Fibroblast of lung (primary cell): Measurements from ENCODE around the gene TCF4. TPM values are rescaled to one million over a fixed set of nuclear protein-coding genes. Genes with fewer than 3 reads are reported as not detected.

Experiments
- DNase-seq, 2 donors: peaks; one replicate each; pipeline versions ENCODE4 v3.0.0 to v3.0.0-alpha.2; 2010; ENCODE audit warnings: low read depth in 2 of 2
- H2AFZ ChIP-seq: 2 replicates; pipeline ENCODE4 v1.5.1; 2012; ENCODE audit warnings: low read length, control low read depth, inconsistent platforms
- H3K27ac ChIP-seq: 2 replicates; pipeline ENCODE4 v1.5.1; 2011; ENCODE audit warnings: low read length, control low read depth; ENCODE audit not compliant: insufficient read depth
- H3K27me3 ChIP-seq: 2 replicates; pipeline ENCODE4 v1.5.1; 2011; ENCODE audit warnings: mild to moderate bottlenecking, low read length; ENCODE audit not compliant: control insufficient read depth, insufficient read depth
- H3K36me3 ChIP-seq: 2 replicates; pipeline ENCODE4 v1.5.1; 2011; ENCODE audit warnings: low read length; ENCODE audit not compliant: control insufficient read depth, insufficient read depth
- H3K4me1 ChIP-seq: 2 replicates; pipeline ENCODE4 v1.5.1; 2011; ENCODE audit warnings: low read length; ENCODE audit not compliant: control insufficient read depth, insufficient read depth; ENCODE audit errors: extremely low read depth
- H3K4me2 ChIP-seq: 2 replicates; pipeline ENCODE4 v1.5.1; 2011; ENCODE audit warnings: low read length, control low read depth; ENCODE audit not compliant: insufficient read depth; ENCODE audit errors: extremely low read depth
- H3K4me3 ChIP-seq, 4 experiments: fragments of 200-600 bp in 1 of 4; sonication (generic) in 1 of 4; replicated peaks in 1 of 4; 2 replicates each; pipeline ENCODE4 v1.5.1; 2011 to 2016; ENCODE audit warnings: low read length in 4 of 4, low read depth in 3 of 4, mild to moderate bottlenecking in 3 of 4, control low read depth in 2 of 4, inconsistent platforms in 1 of 4, mixed read lengths in 1 of 4; ENCODE audit not compliant: insufficient read depth in 1 of 4; ENCODE audit errors: control extremely low read depth in 1 of 4
- H3K79me2 ChIP-seq: 2 replicates; pipeline ENCODE4 v1.5.1; 2012; ENCODE audit warnings: mild to moderate bottlenecking, low read length, inconsistent platforms; ENCODE audit not compliant: control insufficient read depth, insufficient read depth
- H3K9ac ChIP-seq: 2 replicates; pipeline ENCODE4 v1.5.1; 2011; ENCODE audit warnings: mild to moderate bottlenecking, low read length, control low read depth; ENCODE audit not compliant: insufficient read depth
- H3K9me3 ChIP-seq: 2 replicates; pipeline ENCODE4 v1.5.1; 2012; ENCODE audit warnings: low read depth, low read length; ENCODE audit not compliant: control insufficient read depth, insufficient read depth
- H4K20me1 ChIP-seq: 2 replicates; pipeline ENCODE4 v1.5.1; 2011; ENCODE audit warnings: low read length; ENCODE audit not compliant: control insufficient read depth, insufficient read depth; ENCODE audit errors: extremely low read depth
- EZH2 ChIP-seq: IDR thresholded peaks from 2 replicates; pipeline ENCODE4 v1.5.1; 2012; ENCODE audit warnings: low read length, control low read depth, mild to moderate bottlenecking; ENCODE audit errors: missing control alignments
- polyA plus RNA-seq, 2 donors: library from polyadenylated mRNA; depleted of rRNA in 1 of 2; stranded (reverse) in 1 of 2; unstranded in 1 of 2; fragments of >200 nt; gene quantifications; 2 replicates each; pipeline ENCODE4 v1.2.1, GENCODE V29; 2011 to 2012; ENCODE audit warnings: missing spikeins in 1 of 2
- total RNA-seq: library from RNA; depleted of rRNA; stranded (reverse); fragments of >200 nt; gene quantifications from 2 replicates; pipeline ENCODE4 v1.2.1, GENCODE V29; 2014
- TF ChIP-seq, protein P1 (sequence below), 2 donors: IDR thresholded peaks in 1 of 2; conservative IDR thresholded peaks in 1 of 2; 1 replicate in 1 of 2; 2 replicates in 1 of 2; pipeline ENCODE4 v1.5.1; 2011 to 2012; ENCODE audit warnings: low read length in 2 of 2, control low read depth in 1 of 2, inconsistent platforms in 1 of 2, low read depth in 1 of 2, mild to moderate bottlenecking in 1 of 2

The TCF4 gene
- total and polyA plus RNA-seq, 2 donors (not counting 1 experiment from before 2014, with no cell fraction given), result 48.9 to 57.6 TPM

- Histone ChIP-seq H3K27ac (no peak overlapping the region), H3K9me3 (no peaks in the 10 kb centered on the region), H3K4me1 (no peaks in the 10 kb centered on the region), H3K27me3 (no peaks in the 10 kb centered on the region), H3K4me2 (peak overlapping the region; percentile 13), H4K20me1 (no peaks in the 10 kb centered on the region), H3K4me3 (no peak overlapping the region), H3K9ac (no peak overlapping the region), H2AFZ (no peak overlapping the region), H3K36me3 (no peaks in the 10 kb centered on the region), H3K79me2 (no peaks in the 10 kb centered on the region)
- TF ChIP-seq, protein P1, sequence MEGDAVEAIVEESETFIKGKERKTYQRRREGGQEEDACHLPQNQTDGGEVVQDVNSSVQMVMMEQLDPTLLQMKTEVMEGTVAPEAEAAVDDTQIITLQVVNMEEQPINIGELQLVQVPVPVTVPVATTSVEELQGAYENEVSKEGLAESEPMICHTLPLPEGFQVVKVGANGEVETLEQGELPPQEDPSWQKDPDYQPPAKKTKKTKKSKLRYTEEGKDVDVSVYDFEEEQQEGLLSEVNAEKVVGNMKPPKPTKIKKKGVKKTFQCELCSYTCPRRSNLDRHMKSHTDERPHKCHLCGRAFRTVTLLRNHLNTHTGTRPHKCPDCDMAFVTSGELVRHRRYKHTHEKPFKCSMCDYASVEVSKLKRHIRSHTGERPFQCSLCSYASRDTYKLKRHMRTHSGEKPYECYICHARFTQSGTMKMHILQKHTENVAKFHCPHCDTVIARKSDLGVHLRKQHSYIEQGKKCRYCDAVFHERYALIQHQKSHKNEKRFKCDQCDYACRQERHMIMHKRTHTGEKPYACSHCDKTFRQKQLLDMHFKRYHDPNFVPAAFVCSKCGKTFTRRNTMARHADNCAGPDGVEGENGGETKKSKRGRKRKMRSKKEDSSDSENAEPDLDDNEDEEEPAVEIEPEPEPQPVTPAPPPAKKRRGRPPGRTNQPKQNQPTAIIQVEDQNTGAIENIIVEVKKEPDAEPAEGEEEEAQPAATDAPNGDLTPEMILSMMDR (conservative IDR thresholded peaks at IDR 0.05 in 1 of 2, IDR thresholded peaks at IDR 0.05 in 1 of 2; ENCODE audit: low read depth in 1 of 2, low read length in 2 of 2), result no peak
- TF ChIP-seq EZH2, result no peak
- DNase-seq, result no peak
These were observed 388.6 kb downstream of the TCF4 start for GRCh38 chr18:55199291-55199963.

- Histone ChIP-seq H3K27me3 (no peaks in the 10 kb centered on the region), H3K9me3 (no peaks in the 10 kb centered on the region), H4K20me1 (no peaks in the 10 kb centered on the region), H3K36me3 (no peaks in the 10 kb centered on the region), H3K27ac (no peak overlapping the region), H3K79me2 (no peaks in the 10 kb centered on the region), H3K4me2 (no peak overlapping the region), H3K4me1 (no peaks in the 10 kb centered on the region), H2AFZ (no peak overlapping the region), H3K4me3 (no peak overlapping the region), H3K9ac (no peak overlapping the region)
- no peak for DNase-seq
- TF ChIP-seq, protein P1 (conservative IDR thresholded peaks at IDR 0.05 in 1 of 2, IDR thresholded peaks at IDR 0.05 in 1 of 2; ENCODE audit: low read depth in 1 of 2, low read length in 2 of 2), result no peak
- TF ChIP-seq EZH2, result no peak
These were observed 392.1 kb downstream of the TCF4 start for GRCh38 chr18:55195863-55196262.

GRCh38 chr18:55189972-55190371 lies 398.0 kb downstream of the TCF4 start:
- Histone ChIP-seq H4K20me1 (no peaks in the 10 kb centered on the region), H3K4me1 (no peaks in the 10 kb centered on the region), H3K4me3 (no peak overlapping the region), H3K36me3 (no peaks in the 10 kb centered on the region), H3K27me3 (peaks cover 5% of the 10 kb centered on the region), H3K27ac (no peak overlapping the region), H2AFZ (no peak overlapping the region), H3K79me2 (no peaks in the 10 kb centered on the region), H3K9me3 (no peaks in the 10 kb centered on the region), H3K4me2 (no peak overlapping the region), H3K9ac (no peak overlapping the region)
- DNase-seq, result no peak
- TF ChIP-seq, protein P1 (conservative IDR thresholded peaks at IDR 0.05 in 1 of 2, IDR thresholded peaks at IDR 0.05 in 1 of 2; ENCODE audit: low read depth in 1 of 2, low read length in 2 of 2), result no peak
